ENCODE results near the gene HRNR. TPM values are rescaled to one million over a fixed set of nuclear protein-coding genes. Genes with fewer than 3 reads are reported as not detected.

HRNR gene
- total RNA-seq, 2 donors from 2014 or later: not detected

- WGBS, 2 donors: 88% methylated on average over 4 of the region's 4 CpGs
- TF ChIP-seq POLR2A (IDR thresholded peaks at IDR 0.05) (no peak), CTCF (IDR thresholded peaks at IDR 0.05) (no peak)
- H3K9me3 ChIP-seq: no peaks in the 10 kb centered on the region
- H3K4me1 ChIP-seq: peaks cover 4% of the 10 kb centered on the region
- intact Hi-C loops (cut with DNase I): no loop called here
- no peak overlapping the region for H3K4me3 ChIP-seq
- ATAC-seq (no peak), DNase-seq (no peak)
- peak overlapping the region in 1 of 4 donors; percentile 24 for H3K27ac ChIP-seq
- H3K27me3 ChIP-seq: no peaks in the 10 kb centered on the region
- no peaks in the 10 kb centered on the region for H3K36me3 ChIP-seq (replicated peaks in 1 of 2; ENCODE audit: insufficient read depth in 1 of 2, low read depth in 2 of 2)
Observed at GRCh38 chr1:152165286-152166077, 58.5 kb downstream of the HRNR start.

GRCh38 chr1:152164517-152165136, 59.4 kb downstream of the HRNR start:
- Histone ChIP-seq H3K27ac (peak overlapping the region in 1 of 4 donors; percentile 24), H3K4me3 (no peak overlapping the region), H3K36me3 (replicated peaks in 1 of 2; ENCODE audit: insufficient read depth in 1 of 2, low read depth in 2 of 2) (no peaks in the 10 kb centered on the region), H3K4me1 (peaks cover 4% of the 10 kb centered on the region), H3K9me3 (no peaks in the 10 kb centered on the region), H3K27me3 (no peaks in the 10 kb centered on the region)
- peak; percentile 31 to 67 (median 52) for DNase-seq
- TF ChIP-seq CTCF (IDR thresholded peaks at IDR 0.05) (no peak), POLR2A (IDR thresholded peaks at IDR 0.05) (no peak)
- ATAC-seq: peak; percentile 68
- intact Hi-C loops (cut with DNase I): no loop called here
- 49 to 57% methylated on average over 2 of the region's 2 CpGs for WGBS, 2 donors

GRCh38 chr1:152162792-152163463, 61.1 kb downstream of the HRNR start:
- TF ChIP-seq POLR2A (IDR thresholded peaks at IDR 0.05): no peak
- no peak for TF ChIP-seq CTCF (IDR thresholded peaks at IDR 0.05)
- 17% methylated on average over 1 of the region's 1 CpG for WGBS, 2 donors
- no peak overlapping the region for H3K4me3 ChIP-seq
- no peaks in the 10 kb centered on the region for H3K27me3 ChIP-seq
- H3K4me1 ChIP-seq: no peaks in the 10 kb centered on the region
- no peaks in the 10 kb centered on the region for H3K36me3 ChIP-seq (replicated peaks in 1 of 2; ENCODE audit: insufficient read depth in 1 of 2, low read depth in 2 of 2)
- intact Hi-C loops (cut with DNase I): no loop called here
- no peak for DNase-seq
- peak; percentile 48 for ATAC-seq
- H3K9me3 ChIP-seq: no peaks in the 10 kb centered on the region
- no peak overlapping the region for H3K27ac ChIP-seq

Other genes starting within 250 kb of the HRNR start
- 100 to 1,000 TPM in 1 of 2 donors, 10 to 100 TPM in 1; 40.7 to 105 TPM for gene S100A10, start 230.3 kb downstream of the HRNR start, total RNA-seq
- gene S100A11, start 187.2 kb downstream of the HRNR start, total RNA-seq: 100 to 1,000 TPM in 1 of 2 donors, 10 to 100 TPM in 1; 76.1 to 101 TPM
- not detected for gene TCHHL1, start 135.1 kb downstream of the HRNR start, total RNA-seq
- gene TCHH, start 108.7 kb downstream of the HRNR start, total RNA-seq: under 1 TPM in 1 of 2 donors, not detected in 1; under 0.01 TPM
- gene RPTN, start 65.0 kb downstream of the HRNR start, total RNA-seq: not detected
- not detected for gene FLG, start 101.0 kb upstream of the HRNR start, total RNA-seq
- gene FLG2, start 135.8 kb upstream of the HRNR start, total RNA-seq: not detected
- gene CRNN, start 190.1 kb upstream of the HRNR start, total RNA-seq: not detected

Data from body of pancreas (tissue), 4 donors.